ENCODE measurements around the gene SFRP5.
A peak's percentile ranks its signal among the peaks of the same experiment; 100 is the strongest.

The SFRP5 gene

DNA sequence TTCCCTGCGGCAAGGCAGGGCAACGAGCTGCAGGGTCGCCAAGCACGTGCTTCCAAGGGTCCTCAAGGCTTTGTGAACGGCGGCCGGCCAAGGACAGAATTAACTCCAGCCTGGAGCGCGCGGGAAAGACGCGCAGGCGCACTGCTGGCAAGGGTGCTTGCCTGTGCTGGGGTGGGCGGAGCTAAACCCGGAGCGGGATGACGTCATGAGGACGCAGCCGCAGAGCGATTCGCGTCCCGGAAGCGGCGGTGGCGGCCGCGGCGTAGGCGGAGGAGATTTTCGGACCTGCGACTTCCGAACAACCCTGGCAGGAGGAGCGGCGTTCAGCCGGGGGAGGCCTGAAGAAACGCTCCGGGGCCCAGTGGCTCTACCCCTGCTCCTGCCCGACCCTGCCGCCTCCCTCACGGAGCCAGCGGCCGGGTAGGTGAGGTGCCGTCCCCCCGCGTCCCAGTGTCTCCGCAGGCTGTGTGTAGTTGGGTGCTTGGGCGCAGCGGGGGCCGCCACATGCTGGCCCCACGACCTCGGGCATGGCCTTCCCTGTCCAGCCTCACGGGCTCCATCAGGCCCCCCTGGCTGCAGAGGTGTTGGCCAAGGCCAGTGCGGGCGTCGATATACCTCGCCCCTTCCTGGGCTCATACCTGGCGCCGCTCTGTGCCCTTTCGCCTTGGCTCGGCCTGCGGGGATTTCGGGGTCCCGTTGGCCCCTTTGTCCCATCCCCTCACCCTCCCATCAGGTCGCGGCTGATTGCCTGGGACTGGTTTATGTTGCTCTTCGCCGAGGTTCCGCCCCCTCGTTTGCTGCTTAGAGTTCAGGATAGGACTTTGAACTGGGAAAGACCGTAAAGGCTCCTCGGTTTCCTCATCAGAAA lies 34.7 kb downstream of the SFRP5 start, which contains the start of gene ZFYVE27:
Gene ZFYVE27, plus strand, starts transcription at position 227 of the 868 bp plus-strand sequence. CDS start 1,350 bp downstream, outside the sequence.
- DNase-seq (ENCODE audit: low read depth in 2 of 2), result peak; percentile 97

DNA sequence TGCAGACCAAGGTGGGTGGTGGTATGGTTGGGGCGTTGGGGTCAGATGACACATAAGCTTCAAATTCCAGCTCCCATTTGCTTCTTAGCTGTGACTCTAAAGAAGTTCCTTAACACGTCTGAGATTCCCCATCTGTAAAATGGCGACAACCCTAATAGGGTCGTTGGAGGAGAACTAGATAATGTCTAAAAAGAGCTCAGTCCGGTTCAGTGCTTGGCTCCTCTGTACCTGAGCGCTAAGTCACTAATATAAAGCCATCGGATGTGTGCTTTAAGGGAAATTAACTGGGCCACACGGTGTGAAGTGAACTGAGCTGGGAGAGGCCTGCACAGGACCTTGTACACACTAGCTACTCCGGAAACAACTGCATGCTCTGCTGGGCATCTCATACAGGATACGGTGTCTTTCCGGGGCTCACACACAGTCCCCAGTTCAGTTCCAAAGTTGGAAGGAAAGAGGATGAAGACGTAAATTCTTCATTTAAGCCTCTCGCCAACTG lies 35.3 kb downstream of the SFRP5 start:
- no peak for DNase-seq (ENCODE audit: low read depth in 2 of 2)

GRCh38 chr10:97734021-97734420 lies 37.8 kb downstream of the SFRP5 start:
- no peak for DNase-seq (ENCODE audit: low read depth in 2 of 2)

GRCh38 chr10:97733256-97733655 lies 38.5 kb downstream of the SFRP5 start:
- DNase-seq (ENCODE audit: low read depth in 2 of 2), result no peak

DNA sequence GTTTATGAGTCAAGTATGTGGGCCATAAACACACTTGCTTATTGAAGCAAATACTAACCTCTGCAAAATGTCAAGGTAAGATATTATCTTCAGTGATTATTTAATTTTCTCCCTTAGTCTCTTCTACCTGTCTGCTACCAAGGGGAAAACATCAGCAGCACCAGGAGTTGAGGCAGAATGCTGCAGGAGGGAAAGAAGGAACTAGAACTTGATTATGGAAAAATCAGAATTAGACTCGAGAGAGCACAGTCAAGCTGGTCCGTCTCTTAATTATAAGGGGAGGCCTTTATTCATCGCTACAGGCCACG lies 39.8 kb downstream of the SFRP5 start:
- no peak for DNase-seq (ENCODE audit: low read depth in 2 of 2)

DNA sequence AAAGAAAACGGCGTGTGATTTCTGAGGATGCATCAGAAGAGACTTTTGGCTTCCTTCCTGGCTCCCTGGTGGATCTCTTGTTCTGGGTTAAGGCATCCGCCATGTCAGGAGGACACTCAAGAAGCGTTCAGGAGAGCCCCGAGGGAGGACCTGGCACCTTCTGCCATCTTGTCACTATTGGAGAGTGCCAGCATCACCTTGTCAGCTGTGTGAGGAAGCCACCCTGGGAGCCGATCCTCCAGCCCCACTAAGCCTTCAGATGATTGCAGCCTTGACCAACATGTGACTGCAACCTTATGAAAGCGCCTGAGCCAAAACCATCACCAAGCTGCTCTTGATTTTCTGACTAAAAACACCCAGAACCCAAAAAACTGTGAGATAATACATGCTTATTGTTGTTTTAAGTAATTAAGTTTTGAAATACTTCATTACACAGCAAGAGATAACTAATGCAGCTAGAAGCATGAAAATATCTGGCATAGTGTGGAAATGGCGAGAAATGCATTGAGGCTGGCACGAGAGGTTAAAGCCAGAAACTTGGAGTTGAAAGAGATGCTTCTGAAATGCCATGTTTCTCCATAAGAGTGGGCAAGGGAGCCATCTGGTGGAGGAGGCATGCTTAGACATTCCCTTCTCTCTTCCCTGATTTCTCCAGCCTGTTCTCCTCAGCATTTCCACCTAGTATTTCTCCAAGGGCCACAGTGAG lies 40.3 kb downstream of the SFRP5 start:
- no peak for DNase-seq (ENCODE audit: low read depth in 2 of 2)

DNA sequence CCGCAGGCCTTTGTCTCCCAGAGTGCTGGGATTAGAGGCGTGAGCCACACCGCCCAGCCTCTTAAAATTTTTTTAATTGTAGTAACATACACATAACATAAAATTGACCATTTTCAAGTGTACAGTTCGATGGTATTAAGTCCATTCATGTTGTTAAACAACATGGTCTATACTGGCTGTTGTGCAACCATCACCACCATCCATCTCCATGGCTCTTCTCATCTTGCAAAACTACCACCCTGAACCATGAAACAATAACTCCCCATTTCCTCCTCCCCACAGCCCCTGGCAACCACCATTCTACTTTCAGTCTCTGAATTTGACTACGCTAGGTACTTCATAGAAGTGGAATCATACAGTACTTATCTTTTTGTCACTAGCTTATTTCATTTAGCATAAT lies 42.8 kb downstream of the SFRP5 start:
- no peak for DNase-seq (ENCODE audit: low read depth in 2 of 2)

DNA sequence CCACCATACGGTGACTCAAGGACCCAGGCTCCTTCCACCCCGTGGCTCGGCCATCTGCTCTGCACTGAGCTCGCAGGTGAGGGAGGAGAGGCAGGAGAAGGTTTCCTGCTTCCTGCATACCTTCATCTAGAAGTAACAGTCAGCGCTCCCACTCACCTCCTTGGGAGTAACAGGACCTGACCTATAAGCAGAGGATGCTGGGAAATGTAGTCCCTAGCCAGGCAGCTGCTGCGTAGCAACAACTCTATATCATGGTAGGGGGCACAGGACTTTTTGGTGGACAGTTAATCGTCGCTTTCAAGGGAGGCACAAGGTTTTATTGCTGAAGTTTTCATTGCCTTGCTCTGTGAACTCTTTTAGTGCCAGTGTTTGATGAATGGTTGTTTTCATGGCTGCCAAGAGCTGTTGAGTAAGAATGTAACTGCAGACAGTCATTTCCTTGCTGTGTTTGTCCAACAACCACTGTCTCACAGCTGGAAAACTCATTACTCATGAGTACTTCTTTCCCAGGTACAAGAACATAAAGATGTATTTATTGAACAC lies 45.1 kb downstream of the SFRP5 start:
- no peak for DNase-seq (ENCODE audit: low read depth in 2 of 2)

GRCh38 chr10:97724341-97724941 lies 47.4 kb downstream of the SFRP5 start:
- DNase-seq (ENCODE audit: low read depth in 2 of 2), result no peak

- DNase-seq (ENCODE audit: low read depth in 2 of 2), result no peak
These were observed 48.8 kb downstream of the SFRP5 start for GRCh38 chr10:97723001-97723400.

GRCh38 chr10:97721871-97722780 lies 49.7 kb downstream of the SFRP5 start:
- no peak for DNase-seq (ENCODE audit: low read depth in 2 of 2)

DNA sequence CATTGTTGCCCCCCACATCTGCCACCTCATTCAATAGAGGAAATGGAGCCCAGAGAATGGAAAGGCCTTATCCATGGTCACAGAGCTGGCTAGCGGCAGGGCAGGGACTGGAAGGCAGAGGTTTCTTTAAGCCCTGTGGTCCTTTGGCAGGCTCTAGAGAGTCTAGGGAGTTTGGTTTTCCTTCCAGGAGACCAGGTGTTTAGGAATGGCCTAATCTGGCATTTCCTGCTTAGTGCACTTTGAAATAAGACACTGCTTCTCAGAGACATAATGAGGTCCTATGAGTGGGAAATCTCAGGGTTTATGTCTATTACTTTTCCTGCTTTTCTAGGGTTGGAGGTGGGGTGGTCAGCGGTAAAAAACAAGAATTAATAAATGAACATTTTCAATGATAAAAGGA lies 52.2 kb downstream of the SFRP5 start:
- no peak for DNase-seq (ENCODE audit: low read depth in 2 of 2)

GRCh38 chr10:97718659-97719142 lies 53.1 kb downstream of the SFRP5 start:
- no peak for DNase-seq (ENCODE audit: low read depth in 2 of 2)

DNA sequence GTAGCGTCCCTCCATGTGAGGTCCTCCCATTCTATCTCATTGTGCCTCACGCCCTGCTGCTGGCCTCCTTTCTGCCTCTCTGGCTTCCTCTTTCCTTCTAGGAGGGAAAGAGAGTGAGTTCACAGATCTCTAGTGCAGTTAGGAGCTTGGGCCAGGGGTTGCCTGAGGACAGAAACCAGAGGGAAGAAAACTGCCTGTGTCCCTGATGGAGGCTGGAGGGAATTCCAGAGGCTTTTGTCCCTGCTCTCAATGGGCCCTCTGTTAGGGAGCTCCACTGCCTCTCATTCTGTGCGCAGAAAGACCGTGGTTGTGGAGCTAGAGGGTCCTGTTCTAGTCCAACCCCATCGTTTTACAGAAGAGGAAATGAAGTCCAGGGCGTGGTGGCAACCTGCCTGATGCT lies 53.6 kb downstream of the SFRP5 start:
- no peak for DNase-seq (ENCODE audit: low read depth in 2 of 2)

- no peak for DNase-seq (ENCODE audit: low read depth in 2 of 2)
These were observed 54.2 kb downstream of the SFRP5 start for GRCh38 chr10:97717627-97718026.
